Thyroid gland (tissue), 4 donors: ENCODE measurements around the gene CELA1. TPM values are rescaled to one million over a fixed set of nuclear protein-coding genes. Genes with fewer than 3 reads are reported as not detected.

ENCODE experiments used
- DNase-seq, 2 donors: peaks; one replicate each; pipeline ENCODE4 v3.0.0-alpha.2; 2019
- H3K27ac ChIP-seq, 3 donors: fragments of 200-600 bp; sonication (generic); 1 replicate in 2 of 3; 2 replicates in 1 of 3; pipeline ENCODE4 v1.5.1; 2016 to 2019; ENCODE audit warnings: mild to moderate bottlenecking in 1 of 3, moderate library complexity in 1 of 3
- H3K27me3 ChIP-seq: fragments of 200-600 bp; sonication (generic); one replicate; pipeline ENCODE4 v1.5.1; 2019
- H3K36me3 ChIP-seq, 2 donors: fragments of 200-600 bp; sonication (generic); one replicate each; pipeline ENCODE4 v1.5.1; 2016 to 2019
- H3K4me1 ChIP-seq, 2 donors: fragments of 200-600 bp; sonication (generic); one replicate each; pipeline ENCODE4 v1.5.1; 2017 to 2019
- H3K4me3 ChIP-seq, 3 donors: fragments of 200-600 bp; sonication (generic); replicated peaks in 1 of 3; 1 replicate in 2 of 3; 2 replicates in 1 of 3; pipeline ENCODE4 v1.5.1; 2016; ENCODE audit warnings: mild to moderate bottlenecking in 1 of 3
- H3K9me3 ChIP-seq: fragments of 200-600 bp; sonication (generic); one replicate; pipeline ENCODE4 v1.5.1; 2017
- POLR2A ChIP-seq, 2 donors: fragments of 450-650 bp; IDR thresholded peaks; one replicate each; pipeline ENCODE4 v1.6.1; 2017; ENCODE audit warnings: antibody characterized with exemption in 2 of 2, mild to moderate bottlenecking in 2 of 2, moderate library complexity in 1 of 2
- WGBS, 2 donors: methylation state at CpG; one replicate each; pipeline ENCODE4 v1.1.5; 2017; 5-methylcytosine and 5-hydroxymethylcytosine counted together
- intact Hi-C: fragments of 100-400 bp; cut with DNase I; formaldehyde crosslinking; loops from one replicate; pipeline ENCODE4 v1.15.1; 2023
- total RNA-seq, 4 donors: library from RNA; depleted of rRNA; stranded (reverse); fragments of >200 nt; gene quantifications; one replicate each; pipeline ENCODE4 v1.2.3, GENCODE V29; 2016
- TF ChIP-seq, protein P1 (sequence below), 6 experiments: fragments of 200-600 bp in 3 of 6; fragments of 450-650 bp in 3 of 6; sonication (generic) in 3 of 6; IDR thresholded peaks; one replicate each; pipeline ENCODE4 v1.5.1; 2016 to 2019; ENCODE audit warnings: antibody characterized with exemption in 6 of 6, mild to moderate bottlenecking in 2 of 6, inconsistent platforms in 1 of 6, moderate library complexity in 1 of 6

CELA1 gene
- total RNA-seq, 4 donors from 2014 or later: not detected

DNA sequence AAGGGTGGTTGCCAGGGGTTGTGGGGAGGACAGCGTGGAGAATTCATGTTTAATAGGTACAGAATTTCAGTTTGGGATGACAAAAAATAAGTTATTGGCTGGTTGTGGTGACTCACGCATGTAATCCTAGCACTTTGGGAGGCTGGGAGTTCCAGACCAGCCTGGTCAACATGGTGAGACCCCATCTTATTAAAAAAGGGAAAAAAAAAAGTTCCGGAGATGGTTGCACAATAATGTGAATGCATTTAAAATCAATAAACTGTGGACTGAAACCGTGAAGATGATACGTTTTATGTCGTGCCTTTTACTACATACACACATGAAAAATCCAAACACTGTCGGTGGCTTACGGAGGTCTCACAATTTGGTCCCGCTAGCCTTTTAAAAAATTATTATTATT lies 24.2 kb upstream of the CELA1 start:
- DNase-seq: no peak
- H3K4me3 ChIP-seq: no peak overlapping the region
- H3K27ac ChIP-seq: peak overlapping the region in 1 of 3 donors; percentile 12
- H3K4me1 ChIP-seq: peaks cover 16 to 26% of the 10 kb centered on the region in 2 donors
- H3K36me3 ChIP-seq: no peaks in the 10 kb centered on the region
- H3K9me3 ChIP-seq: no peaks in the 10 kb centered on the region
- WGBS, 2 donors: 94 to 96% methylated on average over 9 of the region's 9 CpGs
- TF ChIP-seq POLR2A (IDR thresholded peaks at IDR 0.05): no peak
- TF ChIP-seq, protein P1, sequence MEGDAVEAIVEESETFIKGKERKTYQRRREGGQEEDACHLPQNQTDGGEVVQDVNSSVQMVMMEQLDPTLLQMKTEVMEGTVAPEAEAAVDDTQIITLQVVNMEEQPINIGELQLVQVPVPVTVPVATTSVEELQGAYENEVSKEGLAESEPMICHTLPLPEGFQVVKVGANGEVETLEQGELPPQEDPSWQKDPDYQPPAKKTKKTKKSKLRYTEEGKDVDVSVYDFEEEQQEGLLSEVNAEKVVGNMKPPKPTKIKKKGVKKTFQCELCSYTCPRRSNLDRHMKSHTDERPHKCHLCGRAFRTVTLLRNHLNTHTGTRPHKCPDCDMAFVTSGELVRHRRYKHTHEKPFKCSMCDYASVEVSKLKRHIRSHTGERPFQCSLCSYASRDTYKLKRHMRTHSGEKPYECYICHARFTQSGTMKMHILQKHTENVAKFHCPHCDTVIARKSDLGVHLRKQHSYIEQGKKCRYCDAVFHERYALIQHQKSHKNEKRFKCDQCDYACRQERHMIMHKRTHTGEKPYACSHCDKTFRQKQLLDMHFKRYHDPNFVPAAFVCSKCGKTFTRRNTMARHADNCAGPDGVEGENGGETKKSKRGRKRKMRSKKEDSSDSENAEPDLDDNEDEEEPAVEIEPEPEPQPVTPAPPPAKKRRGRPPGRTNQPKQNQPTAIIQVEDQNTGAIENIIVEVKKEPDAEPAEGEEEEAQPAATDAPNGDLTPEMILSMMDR (IDR thresholded peaks at IDR 0.05): no peak
- intact Hi-C loops: no loop called here
- no peaks in the 10 kb centered on the region for H3K27me3 ChIP-seq

DNA sequence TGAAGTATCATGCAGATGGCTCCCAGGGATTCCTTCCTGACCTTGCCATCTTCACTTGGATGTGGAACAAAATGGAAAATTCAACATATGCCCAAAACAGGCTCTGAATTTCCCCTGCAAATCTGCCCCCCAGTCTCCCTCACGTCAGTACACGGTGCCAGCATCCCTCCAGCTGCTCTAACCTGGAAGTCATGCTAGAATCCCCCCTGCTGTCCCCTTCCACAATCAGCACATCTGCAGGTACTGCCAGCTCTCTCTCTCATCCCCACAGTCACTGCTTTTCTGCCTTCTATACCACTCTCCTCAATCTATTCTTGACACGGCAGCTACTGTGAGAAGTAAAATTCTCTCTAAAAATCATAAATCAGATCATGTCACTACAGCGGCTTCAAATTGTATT lies 23.1 kb upstream of the CELA1 start:
- no peaks in the 10 kb centered on the region for H3K9me3 ChIP-seq
- no peak for TF ChIP-seq POLR2A (IDR thresholded peaks at IDR 0.05)
- TF ChIP-seq, protein P1 (IDR thresholded peaks at IDR 0.05): no peak
- H3K27me3 ChIP-seq: no peaks in the 10 kb centered on the region
- H3K4me1 ChIP-seq: peaks cover 5 to 16% of the 10 kb centered on the region in 2 donors
- WGBS, 2 donors: 93 to 96% methylated on average over 4 of the region's 4 CpGs
- no peak overlapping the region for H3K27ac ChIP-seq
- H3K36me3 ChIP-seq: no peaks in the 10 kb centered on the region
- H3K4me3 ChIP-seq: no peak overlapping the region
- DNase-seq: no peak
- intact Hi-C loops: no loop called here

DNA sequence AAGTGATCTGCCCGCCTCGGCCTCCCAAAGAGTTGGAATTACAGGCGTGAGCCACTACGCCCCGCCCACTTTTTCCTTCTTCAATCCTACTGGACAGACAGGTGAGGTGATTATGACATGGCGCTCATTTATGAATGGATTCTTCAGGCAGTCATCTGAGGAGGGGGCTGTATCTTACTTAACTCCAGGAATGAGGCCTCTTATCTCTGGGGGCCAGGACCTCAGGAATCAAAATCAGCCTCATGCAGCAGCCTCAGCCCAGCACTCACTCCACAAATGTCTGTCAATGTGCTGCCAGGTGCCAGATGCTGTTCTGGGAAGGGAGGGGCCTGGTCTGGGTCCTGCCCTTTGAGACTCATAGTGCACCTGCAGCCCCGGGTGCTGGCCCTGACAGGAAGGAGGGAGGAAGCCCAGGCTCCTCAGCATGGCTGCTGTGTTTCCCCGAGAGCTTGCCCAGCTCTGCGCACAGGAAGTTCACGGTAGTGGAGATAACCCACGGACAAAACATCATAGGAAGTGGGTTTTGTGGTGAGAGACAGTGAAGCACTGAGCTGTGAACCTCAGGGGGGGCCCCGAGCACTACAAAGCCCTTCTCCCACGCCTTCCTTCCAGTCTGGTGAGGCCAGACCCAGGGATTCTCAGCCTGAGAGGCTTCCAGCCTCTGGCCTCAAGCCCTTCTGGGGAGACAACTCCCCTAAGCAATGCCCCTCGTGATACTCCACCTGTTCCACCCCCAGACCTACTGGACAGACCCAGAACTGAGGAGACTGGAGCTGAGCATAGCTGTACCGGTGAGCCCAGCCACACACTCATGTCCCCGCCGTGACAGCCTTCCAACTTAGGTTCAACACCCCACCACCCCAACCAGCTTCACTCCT lies 22.4 kb upstream of the CELA1 start:
- no peaks in the 10 kb centered on the region for H3K36me3 ChIP-seq
- DNase-seq: peak in 1 of 2 donors; percentile 23
- no peaks in the 10 kb centered on the region for H3K27me3 ChIP-seq
- intact Hi-C loops: no loop called here
- H3K9me3 ChIP-seq: no peaks in the 10 kb centered on the region
- no peak overlapping the region for H3K27ac ChIP-seq
- TF ChIP-seq POLR2A (IDR thresholded peaks at IDR 0.05): no peak
- TF ChIP-seq, protein P1 (IDR thresholded peaks at IDR 0.05): no peak
- peaks cover 0 to 12% of the 10 kb centered on the region in 2 donors for H3K4me1 ChIP-seq
- 88 to 93% methylated on average over 12 to 17 of the region's 17 CpGs for WGBS, 2 donors
- H3K4me3 ChIP-seq: no peak overlapping the region

DNA sequence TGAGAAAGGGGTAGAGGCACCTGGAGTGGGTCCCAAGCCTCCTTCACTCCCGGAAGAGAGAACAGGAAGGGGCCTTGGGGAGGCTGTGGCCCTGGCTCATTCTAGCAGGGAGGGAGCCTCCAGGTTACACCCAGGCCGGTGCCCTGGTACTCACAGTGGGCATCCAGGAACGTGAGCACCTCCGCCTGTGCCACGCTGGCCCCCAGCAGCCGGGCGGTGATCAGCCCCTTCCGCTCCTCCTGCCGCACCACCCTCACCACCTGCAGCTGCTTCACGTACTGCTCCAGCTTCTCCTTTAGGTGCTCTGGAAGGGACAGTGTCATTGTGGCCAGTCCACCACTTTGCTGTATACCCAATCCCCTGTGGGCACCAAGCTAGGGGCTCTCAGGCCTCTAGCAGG lies 18.8 kb upstream of the CELA1 start:
- TF ChIP-seq, protein P1 (IDR thresholded peaks at IDR 0.05): no peak
- no peak for TF ChIP-seq POLR2A (IDR thresholded peaks at IDR 0.05)
- no peaks in the 10 kb centered on the region for H3K36me3 ChIP-seq
- H3K9me3 ChIP-seq: no peaks in the 10 kb centered on the region
- 97 to 100% methylated on average over 8 to 9 of the region's 10 CpGs for WGBS, 2 donors
- H3K4me3 ChIP-seq: no peak overlapping the region
- no peaks in the 10 kb centered on the region for H3K27me3 ChIP-seq
- intact Hi-C loops: no loop called here
- no peaks in the 10 kb centered on the region for H3K4me1 ChIP-seq
- DNase-seq: no peak
- no peak overlapping the region for H3K27ac ChIP-seq

GRCh38 chr12:51364001-51364400 lies 17.5 kb upstream of the CELA1 start:
- TF ChIP-seq, protein P1 (IDR thresholded peaks at IDR 0.05): no peak
- Histone ChIP-seq H3K36me3 (no peaks in the 10 kb centered on the region), H3K4me1 (no peaks in the 10 kb centered on the region), H3K27ac (no peak overlapping the region), H3K4me3 (no peak overlapping the region), H3K9me3 (no peaks in the 10 kb centered on the region), H3K27me3 (no peaks in the 10 kb centered on the region)
- intact Hi-C loops: no loop called here
- no peak for DNase-seq
- WGBS, 2 donors: 83 to 100% methylated on average over 6 to 11 of the region's 11 CpGs
